Ascending aorta (tissue), 2 donors: Measurements from ENCODE around the gene C19orf47. TPM values are rescaled to one million over a fixed set of nuclear protein-coding genes. Genes with fewer than 3 reads are reported as not detected.

Experiments used
- DNase-seq, 2 donors: peaks; one replicate each; pipeline ENCODE4 v3.0.0-alpha.2; 2019; ENCODE audit warnings: low spot score in 2 of 2
- H3K27ac ChIP-seq, 2 donors: fragments of 200-600 bp; sonication (generic); one replicate each; pipeline ENCODE4 v1.5.1; 2016 to 2017; ENCODE audit warnings: mild to moderate bottlenecking in 1 of 2
- H3K27me3 ChIP-seq: fragments of 200-600 bp; sonication (generic); one replicate; pipeline ENCODE4 v1.5.1; 2017
- H3K36me3 ChIP-seq, 2 donors: fragments of 200-600 bp; sonication (generic); one replicate each; pipeline ENCODE4 v1.5.1; 2016
- H3K4me1 ChIP-seq, 2 donors: fragments of 200-600 bp; sonication (generic); one replicate each; pipeline ENCODE4 v1.5.1; 2016 to 2017; ENCODE audit warnings: mild to moderate bottlenecking in 1 of 2
- H3K4me3 ChIP-seq, 2 donors: fragments of 200-600 bp; sonication (generic); one replicate each; pipeline ENCODE4 v1.5.1; 2016 to 2017; ENCODE audit warnings: mild to moderate bottlenecking in 1 of 2
- H3K9me3 ChIP-seq, 2 donors: fragments of 200-600 bp; sonication (generic); one replicate each; pipeline ENCODE4 v1.5.1; 2016
- intact Hi-C: fragments of 100-400 bp; cut with DNase I; formaldehyde crosslinking; loops from one replicate; pipeline ENCODE4 v1.15.1; 2023
- total RNA-seq: library from RNA; depleted of rRNA; stranded (reverse); fragments of >200 nt; gene quantifications from one replicate; pipeline ENCODE4 v1.1.0, GENCODE V29; 2016
- TF ChIP-seq, protein P1 (sequence below), 3 experiments: fragments of 200-600 bp in 2 of 3; fragments of 450-650 bp in 1 of 3; sonication (generic) in 2 of 3; IDR thresholded peaks; one replicate each; pipeline ENCODE4 v1.5.1; 2016 to 2019; ENCODE audit warnings: antibody characterized with exemption in 3 of 3, mild to moderate bottlenecking in 1 of 3, moderate library complexity in 1 of 3

The C19orf47 gene
- total RNA-seq, 1 donor from 2014 or later: 10.4 TPM

DNA sequence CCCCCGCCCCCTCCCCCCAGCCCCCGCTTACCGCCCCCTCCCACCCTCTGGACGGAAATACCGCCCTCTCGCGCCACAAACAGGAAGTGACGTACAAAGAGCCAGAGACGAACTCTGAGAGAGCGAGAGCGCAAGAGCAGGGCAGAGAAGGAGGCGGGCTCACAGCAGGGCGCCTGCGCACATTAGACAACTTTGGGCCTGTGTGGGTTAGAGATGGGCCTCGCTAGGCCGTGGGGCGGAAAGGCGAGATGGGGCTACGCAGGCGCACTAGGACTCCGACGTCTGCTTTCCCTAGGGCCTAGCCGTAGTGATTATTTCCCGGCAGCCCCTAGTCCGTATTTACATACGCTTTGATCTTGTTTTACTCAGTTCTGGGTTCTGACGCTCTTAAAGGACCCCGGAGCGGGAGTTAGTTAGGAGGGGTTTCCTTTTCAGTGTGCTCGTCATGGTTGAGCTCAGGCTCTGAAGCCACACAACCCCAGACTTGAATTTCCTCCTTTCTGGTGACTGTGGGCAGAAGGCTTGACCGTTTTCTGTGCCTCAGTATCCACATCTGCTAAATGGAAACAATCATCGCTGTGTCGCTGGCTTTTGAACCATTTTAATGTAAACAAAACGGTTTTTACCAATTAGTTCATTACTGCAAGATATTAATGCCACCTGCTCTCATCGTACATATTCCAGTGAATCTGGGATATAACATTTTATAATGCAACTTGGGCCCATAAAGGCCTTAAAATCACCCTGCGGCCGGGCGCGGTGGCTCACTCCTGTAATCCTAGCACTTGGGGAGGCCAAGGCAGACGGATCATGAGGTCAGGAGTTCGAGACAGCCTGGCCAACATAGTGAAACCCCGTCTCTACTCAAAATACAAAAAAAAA lies 62.6 kb downstream of the C19orf47 start:
- intact Hi-C loops: loop anchor here (2.0 to 10.0 kb wide), 8 partner anchors 63 to 979 kb away; partner anchors contain the start of genes C19orf47, FBL, HNRNPUL1 and LTBP4
- Histone ChIP-seq H3K27ac (peak overlapping the region; percentile 84 to 97), H3K4me1 (peaks cover 6 to 25% of the 10 kb centered on the region in 2 donors), H3K36me3 (no peaks in the 10 kb centered on the region), H3K4me3 (peak overlapping the region; percentile 71 to 83), H3K27me3 (no peaks in the 10 kb centered on the region), H3K9me3 (no peaks in the 10 kb centered on the region)
- DNase-seq: peak; percentile 97 to 99
- TF ChIP-seq, protein P1, sequence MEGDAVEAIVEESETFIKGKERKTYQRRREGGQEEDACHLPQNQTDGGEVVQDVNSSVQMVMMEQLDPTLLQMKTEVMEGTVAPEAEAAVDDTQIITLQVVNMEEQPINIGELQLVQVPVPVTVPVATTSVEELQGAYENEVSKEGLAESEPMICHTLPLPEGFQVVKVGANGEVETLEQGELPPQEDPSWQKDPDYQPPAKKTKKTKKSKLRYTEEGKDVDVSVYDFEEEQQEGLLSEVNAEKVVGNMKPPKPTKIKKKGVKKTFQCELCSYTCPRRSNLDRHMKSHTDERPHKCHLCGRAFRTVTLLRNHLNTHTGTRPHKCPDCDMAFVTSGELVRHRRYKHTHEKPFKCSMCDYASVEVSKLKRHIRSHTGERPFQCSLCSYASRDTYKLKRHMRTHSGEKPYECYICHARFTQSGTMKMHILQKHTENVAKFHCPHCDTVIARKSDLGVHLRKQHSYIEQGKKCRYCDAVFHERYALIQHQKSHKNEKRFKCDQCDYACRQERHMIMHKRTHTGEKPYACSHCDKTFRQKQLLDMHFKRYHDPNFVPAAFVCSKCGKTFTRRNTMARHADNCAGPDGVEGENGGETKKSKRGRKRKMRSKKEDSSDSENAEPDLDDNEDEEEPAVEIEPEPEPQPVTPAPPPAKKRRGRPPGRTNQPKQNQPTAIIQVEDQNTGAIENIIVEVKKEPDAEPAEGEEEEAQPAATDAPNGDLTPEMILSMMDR (IDR thresholded peaks at IDR 0.05): no peak

DNA sequence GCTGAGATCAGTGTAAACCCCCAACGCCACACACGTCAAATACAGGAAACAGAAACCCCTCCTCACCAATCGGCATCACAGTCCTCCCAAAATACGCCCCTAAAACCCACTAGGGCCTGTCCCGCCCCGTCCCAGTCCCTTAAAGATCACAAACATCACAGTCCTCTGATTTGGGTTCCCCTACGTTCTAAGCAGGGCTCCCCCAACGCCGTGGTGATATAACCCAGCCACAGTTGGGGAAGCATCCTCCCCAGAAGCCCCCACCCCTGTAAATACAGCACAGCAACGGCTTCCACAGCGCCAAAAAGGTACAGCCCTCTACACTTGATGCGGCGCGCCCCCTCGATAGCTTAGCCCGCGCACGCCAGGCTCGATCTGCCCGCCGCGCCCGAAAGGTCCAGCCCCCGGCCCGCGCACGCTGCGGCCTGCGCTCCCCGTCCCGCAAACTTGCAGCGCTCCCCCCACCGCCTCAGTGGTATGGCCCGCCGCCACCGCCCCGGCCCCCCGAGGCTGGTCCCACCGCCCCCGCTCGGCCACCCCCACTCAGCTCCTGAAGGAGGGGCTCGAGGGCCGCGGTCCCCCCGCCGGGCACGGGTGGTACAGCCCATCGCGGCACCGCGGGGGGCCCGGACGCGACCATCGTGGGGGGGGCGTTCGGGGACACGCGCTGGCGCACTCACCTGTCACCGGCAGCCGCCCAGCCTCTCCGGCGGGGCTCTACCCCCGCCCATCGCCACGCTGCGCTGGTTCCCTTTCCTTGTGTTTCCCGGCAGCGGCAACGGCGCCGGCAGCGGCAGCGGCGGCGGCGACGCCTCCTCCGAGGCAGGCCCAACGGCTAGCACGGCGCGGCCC lies 63.5 kb downstream of the C19orf47 start, which contains the start of gene AKT2:
AKT2 (minus strand) TSS at position 845 of the 852 bp plus-strand sequence. CDS start 20,078 bp downstream, outside the sequence.
- TF ChIP-seq, protein P1 (IDR thresholded peaks at IDR 0.05): no peak
- no peak for DNase-seq

DNA sequence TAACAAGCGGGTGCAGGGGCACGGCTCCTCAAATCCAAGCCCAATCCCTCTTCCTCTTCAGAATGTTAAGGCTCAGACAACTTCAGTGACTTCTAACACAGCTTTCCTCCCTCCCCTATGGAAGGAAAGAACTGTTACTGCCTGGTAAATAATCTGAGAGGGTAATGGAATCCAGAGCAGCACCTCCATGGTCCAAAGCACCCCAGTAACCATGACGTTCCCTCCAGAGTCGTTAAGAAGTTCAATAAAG lies 64.0 kb downstream of the C19orf47 start:
- H3K4me3 ChIP-seq: peak overlapping the region; percentile 71 to 83
- no peaks in the 10 kb centered on the region for H3K36me3 ChIP-seq
- H3K27ac ChIP-seq: peak overlapping the region; percentile 84 to 97
- peaks cover 18 to 36% of the 10 kb centered on the region in 2 donors for H3K4me1 ChIP-seq
- TF ChIP-seq, protein P1 (IDR thresholded peaks at IDR 0.05): no peak
- H3K9me3 ChIP-seq: no peaks in the 10 kb centered on the region
- intact Hi-C loops: loop anchor here (2.0 to 10.0 kb wide), 6 partner anchors 65 to 981 kb away; partner anchors contain the start of genes C19orf47, FBL, HNRNPUL1 and LTBP4
- H3K27me3 ChIP-seq: no peaks in the 10 kb centered on the region
- no peak for DNase-seq

More for the DNA sequence above, 63.5 kb downstream of the C19orf47 start, which contains the start of gene AKT2:
- Histone ChIP-seq H3K9me3 (no peaks in the 10 kb centered on the region), H3K27me3 (no peaks in the 10 kb centered on the region), H3K27ac (peak within 1 kb of the TSS; percentile 84 to 97), H3K4me3 (peak within 1 kb of the TSS; percentile 71 to 83), H3K36me3 (no peaks in the 10 kb centered on the region), H3K4me1 (peaks cover 14 to 31% of the 10 kb centered on the region in 2 donors)
- intact Hi-C loops: loop anchor here (2.0 to 10.0 kb wide), 8 partner anchors 62 to 980 kb away; partner anchors contain the start of genes C19orf47, FBL, HNRNPUL1 and LTBP4

DNA sequence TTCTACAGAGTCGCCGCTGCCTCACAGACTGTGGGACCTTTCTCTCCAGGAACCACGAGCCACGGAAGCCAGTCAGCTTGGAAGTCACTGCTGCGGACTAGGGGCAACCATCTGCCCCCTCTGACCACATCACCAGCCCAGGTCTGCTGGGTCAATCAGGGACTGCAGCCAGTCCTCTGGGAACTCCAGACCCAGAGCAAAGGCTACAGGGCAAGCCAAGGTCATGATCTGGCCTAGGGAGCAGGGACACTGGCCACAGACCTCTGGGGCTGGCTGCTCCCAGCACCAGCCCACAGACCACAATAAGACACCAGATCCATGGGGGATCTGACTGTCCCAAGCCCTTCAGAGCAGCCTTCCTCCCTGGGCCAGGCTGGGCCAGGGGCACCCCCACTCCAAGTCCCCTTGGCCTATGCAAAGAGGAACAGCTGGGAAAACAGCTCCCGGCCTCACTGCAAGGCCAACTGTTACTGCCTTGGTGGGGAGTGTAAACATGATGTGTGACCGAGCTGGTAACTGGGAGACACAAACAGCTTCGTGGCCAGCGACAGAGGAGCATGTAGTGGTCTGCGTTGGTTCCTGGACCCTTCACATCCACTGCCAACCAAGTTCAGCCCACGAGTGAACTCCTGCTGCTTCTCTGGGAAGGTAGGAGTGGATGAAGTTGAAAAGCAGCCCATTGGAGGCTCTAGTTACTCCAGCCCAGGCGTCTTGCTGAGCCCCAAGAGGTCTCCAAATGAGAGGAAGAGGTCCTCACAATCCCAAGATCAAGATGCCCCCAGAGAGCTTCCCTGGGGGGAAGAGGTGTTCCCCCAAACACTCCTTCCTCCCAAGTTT lies 64.6 kb downstream of the C19orf47 start:
- Histone ChIP-seq H3K4me1 (peaks cover 18 to 42% of the 10 kb centered on the region in 2 donors), H3K9me3 (no peaks in the 10 kb centered on the region), H3K27me3 (no peaks in the 10 kb centered on the region), H3K27ac (peak overlapping the region; percentile 84 to 97), H3K4me3 (peak overlapping the region; percentile 71 to 83), H3K36me3 (no peaks in the 10 kb centered on the region)
- TF ChIP-seq, protein P1 (IDR thresholded peaks at IDR 0.05): no peak
- intact Hi-C loops: loop anchor here (2.0 to 10.0 kb wide), 6 partner anchors 65 to 981 kb away; partner anchors contain the start of genes C19orf47, FBL, HNRNPUL1 and LTBP4
- no peak for DNase-seq
